CD4-positive, alpha-beta T cell treated with Interleukin-21 for 1 hour (primary cell): ENCODE results near the gene MIER2.

Experiments used
- DNase-seq: peaks from one replicate; pipeline ENCODE4 v3.0.0-alpha.2; 2020

MIER2 gene

GRCh38 chr19:328025-328505, 16.5 kb downstream of the MIER2 start:
- DNase-seq: no peak

- no peak for DNase-seq
These were observed 17.1 kb downstream of the MIER2 start for GRCh38 chr19:327291-328024.

- no peak for DNase-seq
These were observed 17.7 kb downstream of the MIER2 start for GRCh38 chr19:326871-327270.

- DNase-seq: no peak
These were observed 18.5 kb downstream of the MIER2 start for GRCh38 chr19:325937-326565.

- DNase-seq: no peak
These were observed 19.2 kb downstream of the MIER2 start for GRCh38 chr19:325173-325936.

- no peak for DNase-seq
These were observed 19.9 kb downstream of the MIER2 start for GRCh38 chr19:324716-325115.

- DNase-seq: no peak
These were observed 22.0 kb downstream of the MIER2 start for GRCh38 chr19:322616-323015.

- DNase-seq: no peak
These were observed 26.2 kb downstream of the MIER2 start for GRCh38 chr19:318509-318774.

GRCh38 chr19:317710-318508, 26.7 kb downstream of the MIER2 start:
- no peak for DNase-seq

- no peak for DNase-seq
These were observed 28.8 kb downstream of the MIER2 start for GRCh38 chr19:315811-316210.

- DNase-seq: no peak
These were observed 30.4 kb downstream of the MIER2 start for GRCh38 chr19:313988-314815.

- DNase-seq: no peak
These were observed 31.2 kb downstream of the MIER2 start for GRCh38 chr19:313169-313987.

- DNase-seq: no peak
These were observed 32.8 kb downstream of the MIER2 start for GRCh38 chr19:311813-312261.

GRCh38 chr19:310781-311496, 33.7 kb downstream of the MIER2 start:
- DNase-seq: no peak

- DNase-seq: no peak
These were observed 34.4 kb downstream of the MIER2 start for GRCh38 chr19:310141-310651.

- DNase-seq: no peak
These were observed 35.4 kb downstream of the MIER2 start for GRCh38 chr19:309206-309565.

GRCh38 chr19:308471-309205, 36.0 kb downstream of the MIER2 start:
- DNase-seq: no peak

- no peak for DNase-seq
These were observed 36.7 kb downstream of the MIER2 start for GRCh38 chr19:307793-308420.

GRCh38 chr19:307111-307531, 37.5 kb downstream of the MIER2 start:
- DNase-seq: no peak
